ENCODE results near the gene SH3TC1.

Gene SH3TC1

GRCh38 chr4:8191136-8191747 lies 7.8 kb upstream of the SH3TC1 start:
- POLR2A ChIA-PET: no interaction called here
- CTCF ChIA-PET: interaction anchor here (1.1 to 2.9 kb wide), 4 partner anchors 12 to 211 kb away, joined by 4 to 14 read pairs (median 6); no protein-coding TSS in a partner anchor
- H3K4me3 ChIP-seq (ENCODE audit: low read depth, low read length): no peak overlapping the region
- DNase-seq (ENCODE audit: low read depth, low spot score): no peak
- TF ChIP-seq CTCF (IDR thresholded peaks at IDR 0.05; ENCODE audit: insufficient read depth, low read length, missing control alignments): no peak

- no peak overlapping the region for H3K4me3 ChIP-seq (ENCODE audit: low read depth, low read length)
- ChIA-PET POLR2A (no interaction called here), CTCF (interaction anchor here (1.1 to 2.9 kb wide), 5 partner anchors 13 to 20 kb away, joined by 3 to 14 read pairs (median 7); no protein-coding TSS in a partner anchor)
- no peak for DNase-seq (ENCODE audit: low read depth, low spot score)
- TF ChIP-seq CTCF (IDR thresholded peaks at IDR 0.05; ENCODE audit: insufficient read depth, low read length, missing control alignments): peak; percentile 20
Observed at GRCh38 chr4:8192748-8193738, 6.0 kb upstream of the SH3TC1 start.

- ChIA-PET POLR2A (no interaction called here), CTCF (interaction anchor here (1.0 to 2.0 kb wide), 4 partner anchors 18 to 208 kb away, joined by 3 to 7 read pairs (median 6); no protein-coding TSS in a partner anchor)
- no peak overlapping the region for H3K4me3 ChIP-seq (ENCODE audit: low read depth, low read length)
- no peak for TF ChIP-seq CTCF (IDR thresholded peaks at IDR 0.05; ENCODE audit: insufficient read depth, low read length, missing control alignments)
- no peak for DNase-seq (ENCODE audit: low read depth, low spot score)
Observed at GRCh38 chr4:8194306-8195242, 4.5 kb upstream of the SH3TC1 start.

GRCh38 chr4:8195431-8195830 lies 3.7 kb upstream of the SH3TC1 start:
- TF ChIP-seq CTCF (IDR thresholded peaks at IDR 0.05; ENCODE audit: insufficient read depth, low read length, missing control alignments): no peak
- no peak for DNase-seq (ENCODE audit: low read depth, low spot score)
- no peak overlapping the region for H3K4me3 ChIP-seq (ENCODE audit: low read depth, low read length)
- POLR2A ChIA-PET: no interaction called here
- CTCF ChIA-PET: interaction anchor here (1.9 kb wide), 1 partner anchor 207 kb away, joined by 5 read pairs; no protein-coding TSS in a partner anchor

- CTCF ChIA-PET: interaction anchor here (1.9 kb wide), 1 partner anchor 206 kb away, joined by 5 read pairs; no protein-coding TSS in a partner anchor
- no peak overlapping the region for H3K4me3 ChIP-seq (ENCODE audit: low read depth, low read length)
- no peak for DNase-seq (ENCODE audit: low read depth, low spot score)
- TF ChIP-seq CTCF (IDR thresholded peaks at IDR 0.05; ENCODE audit: insufficient read depth, low read length, missing control alignments): no peak
- POLR2A ChIA-PET: no interaction called here
Observed at GRCh38 chr4:8195841-8196458, 3.1 kb upstream of the SH3TC1 start.
